ENCODE measurements around the gene PTPN13. TPM values are rescaled to one million over a fixed set of nuclear protein-coding genes. Genes with fewer than 3 reads are reported as not detected.

Gene PTPN13
- total RNA-seq, 1 donor from 2014 or later, result 55.7 TPM

- no peak for TF ChIP-seq CTCF (IDR thresholded peaks at IDR 0.05)
- H3K9me3 Mint-ChIP-seq (ENCODE audit: unreplicated experiment), result no peaks in the 10 kb centered on the region
- H3K4me3 Mint-ChIP-seq (ENCODE audit: unreplicated experiment), result no peak overlapping the region
- no peaks in the 10 kb centered on the region for H3K27me3 Mint-ChIP-seq (ENCODE audit: unreplicated experiment)
- peaks cover 2% of the 10 kb centered on the region for H3K4me1 Mint-ChIP-seq (ENCODE audit: unreplicated experiment)
- no peak overlapping the region for H3K27ac Mint-ChIP-seq (ENCODE audit: unreplicated experiment)
- peaks cover 7% of the 10 kb centered on the region for H3K36me3 Mint-ChIP-seq (ENCODE audit: unreplicated experiment)
- no peak for DNase-seq (ENCODE audit: extremely low spot score, unreplicated experiment)
Observed at GRCh38 chr4:86679441-86679840, 85.3 kb downstream of the PTPN13 start.

GRCh38 chr4:86683167-86683566, 89.1 kb downstream of the PTPN13 start:
- peaks cover 2% of the 10 kb centered on the region for H3K4me1 Mint-ChIP-seq (ENCODE audit: unreplicated experiment)
- no peak for DNase-seq (ENCODE audit: extremely low spot score, unreplicated experiment)

GRCh38 chr4:86683983-86684382, 89.9 kb downstream of the PTPN13 start:
- H3K27ac Mint-ChIP-seq (ENCODE audit: unreplicated experiment), result no peak overlapping the region
- no peak for TF ChIP-seq CTCF (IDR thresholded peaks at IDR 0.05)
- no peak overlapping the region for H3K4me3 Mint-ChIP-seq (ENCODE audit: unreplicated experiment)
- H3K4me1 Mint-ChIP-seq (ENCODE audit: unreplicated experiment), result peaks cover 2% of the 10 kb centered on the region
- H3K36me3 Mint-ChIP-seq (ENCODE audit: unreplicated experiment), result no peaks in the 10 kb centered on the region
- DNase-seq (ENCODE audit: extremely low spot score, unreplicated experiment), result no peak
- H3K27me3 Mint-ChIP-seq (ENCODE audit: unreplicated experiment), result no peaks in the 10 kb centered on the region
- no peaks in the 10 kb centered on the region for H3K9me3 Mint-ChIP-seq (ENCODE audit: unreplicated experiment)

More at GRCh38 chr4:86683167-86683566, 89.1 kb downstream of the PTPN13 start:
- Mint-ChIP-seq H3K9me3 (ENCODE audit: unreplicated experiment) (no peaks in the 10 kb centered on the region), H3K4me3 (ENCODE audit: unreplicated experiment) (no peak overlapping the region), H3K36me3 (ENCODE audit: unreplicated experiment) (no peaks in the 10 kb centered on the region), H3K27me3 (ENCODE audit: unreplicated experiment) (no peaks in the 10 kb centered on the region), H3K27ac (ENCODE audit: unreplicated experiment) (no peak overlapping the region)
- TF ChIP-seq CTCF (IDR thresholded peaks at IDR 0.05), result no peak

GRCh38 chr4:86685401-86685800, 91.3 kb downstream of the PTPN13 start:
- H3K9me3 Mint-ChIP-seq (ENCODE audit: unreplicated experiment), result no peaks in the 10 kb centered on the region
- H3K27me3 Mint-ChIP-seq (ENCODE audit: unreplicated experiment), result no peaks in the 10 kb centered on the region
- H3K27ac Mint-ChIP-seq (ENCODE audit: unreplicated experiment), result no peak overlapping the region
- peaks cover 12% of the 10 kb centered on the region for H3K36me3 Mint-ChIP-seq (ENCODE audit: unreplicated experiment)
- peaks cover 2% of the 10 kb centered on the region for H3K4me1 Mint-ChIP-seq (ENCODE audit: unreplicated experiment)
- TF ChIP-seq CTCF (IDR thresholded peaks at IDR 0.05), result no peak
- DNase-seq (ENCODE audit: extremely low spot score, unreplicated experiment), result no peak
- H3K4me3 Mint-ChIP-seq (ENCODE audit: unreplicated experiment), result no peak overlapping the region

- Mint-ChIP-seq H3K36me3 (ENCODE audit: unreplicated experiment) (peaks cover 16% of the 10 kb centered on the region), H3K4me3 (ENCODE audit: unreplicated experiment) (no peak overlapping the region), H3K4me1 (ENCODE audit: unreplicated experiment) (peaks cover 2% of the 10 kb centered on the region), H3K27ac (ENCODE audit: unreplicated experiment) (no peak overlapping the region), H3K9me3 (ENCODE audit: unreplicated experiment) (no peaks in the 10 kb centered on the region), H3K27me3 (ENCODE audit: unreplicated experiment) (no peaks in the 10 kb centered on the region)
- no peak for DNase-seq (ENCODE audit: extremely low spot score, unreplicated experiment)
- TF ChIP-seq CTCF (IDR thresholded peaks at IDR 0.05), result no peak
Observed at GRCh38 chr4:86686741-86687140, 92.6 kb downstream of the PTPN13 start.

Measured in osteocyte (in vitro differentiated cells).